ENCODE data around the gene MACROH2A1. TPM values are rescaled to one million over a fixed set of nuclear protein-coding genes. Genes with fewer than 3 reads are reported as not detected.

The MACROH2A1 gene
- total and polyA plus RNA-seq, 10 of the 15 experiments (the other 5 are each of a cell fraction or from before 2014, with no cell fraction given): 45.7 to 230 (median 196) TPM

GRCh38 chr5:135382106-135382790 lies 16.8 kb downstream of the MACROH2A1 start:
- H3K9me3 ChIP-seq (replicated peaks; ENCODE audit: control insufficient read depth, insufficient read depth, low read length): no peaks in the 10 kb centered on the region
- 91% methylated on average over 3 of the region's 3 CpGs for WGBS (ENCODE audit: insufficient coverage, insufficient replicate concordance, low lambda C conversion rate, missing lambda C conversion rate)
- no peaks in the 10 kb centered on the region; the same call in 1 of the 2 replicates for H3K79me2 ChIP-seq (ENCODE audit: control insufficient read depth, insufficient read depth, low read length)
- in situ Hi-C loops (cut with MboI): no loop called here
- no peak overlapping the region for H3K4me2 ChIP-seq (ENCODE audit: control insufficient read depth, insufficient read depth)
- H3K9ac ChIP-seq (ENCODE audit: control insufficient read depth, insufficient read depth, low read length): no peak overlapping the region
- H4K20me1 ChIP-seq (ENCODE audit: control insufficient read depth, insufficient read depth): no peaks in the 10 kb centered on the region; the same call in none of the 2 replicates
- POLR2A ChIA-PET: no interaction called here
- no peaks in the 10 kb centered on the region for H3K27me3 ChIP-seq (replicated peaks in 1 of 2; ENCODE audit: control insufficient read depth in 2 of 2, insufficient read depth in 2 of 2, low read length in 1 of 2)
- DNase-seq (ENCODE audit: low read depth, low spot score): no peak
- no peak overlapping the region for H2AFZ ChIP-seq (ENCODE audit: control insufficient read depth, low read depth, low read length)
- BruUV-seq (replicated peaks): no TSS peak
- SMC1A ChIA-PET (ENCODE audit: uncharacterized antibody, unreplicated experiment): interaction anchor here (1.3 kb wide), 1 partner anchor 22 kb away, joined by 4 read pairs; no protein-coding TSS in a partner anchor
- no peak for ATAC-seq
- peaks cover 12% of the 10 kb centered on the region for H3K4me1 ChIP-seq (ENCODE audit: control insufficient read depth, insufficient read depth, low read length)
- no peak overlapping the region for H3K27ac ChIP-seq (ENCODE audit: control insufficient read depth, insufficient read depth)
- no peak overlapping the region for H3K4me3 ChIP-seq
- intact Hi-C loops (cut with micrococcal nuclease; ENCODE audit: unreplicated experiment): no loop called here
- CTCF ChIA-PET: interaction anchor here (1.5 kb wide), 1 partner anchor 43 kb away, joined by 3 read pairs; no protein-coding TSS in a partner anchor
- FAIRE-seq: no peak
- peaks cover 45 to 69% of the 10 kb centered on the region in 2 experiments for H3K36me3 ChIP-seq (ENCODE audit: control insufficient read depth in 2 of 2, insufficient read depth in 2 of 2, low read length in 1 of 2)
- RAD21 ChIA-PET (ENCODE audit: unreplicated experiment): no interaction called here
- no peak for TF ChIP-seq MLLT1 (IDR thresholded peaks at IDR 0.05)
- TF ChIP-seq IRF4 (IDR thresholded peaks at IDR 0.05; ENCODE audit: low read depth, low read length): no peak
- no peak for TF ChIP-seq NR2C2 (IDR thresholded peaks at IDR 0.05; ENCODE audit: borderline replicate concordance, control insufficient read depth, insufficient read length, low read depth)
- TF ChIP-seq ZBTB40 (IDR thresholded peaks at IDR 0.05; ENCODE audit: borderline replicate concordance): no peak
- no peak for TF ChIP-seq DPF2 (IDR thresholded peaks at IDR 0.05)
- no peak for TF ChIP-seq HSF1 (IDR thresholded peaks at IDR 0.05; ENCODE audit: low read depth, low read length)
- TF ChIP-seq SRF (IDR thresholded peaks at IDR 0.05; ENCODE audit: low read depth in 2 of 2, low read length in 2 of 2): no peak
- no peak for TF ChIP-seq NFYB (IDR thresholded peaks at IDR 0.05; ENCODE audit: insufficient read depth, low read depth, low read length)
- no peak for TF ChIP-seq ETV6 (conservative IDR thresholded peaks at IDR 0.05 in 1 of 2, IDR thresholded peaks at IDR 0.05 in 1 of 2; ENCODE audit: borderline replicate concordance in 1 of 2, low read depth in 1 of 2)
- no peak for TF ChIP-seq NBN (IDR thresholded peaks at IDR 0.05)
- no peak for TF ChIP-seq ZSCAN29 (IDR thresholded peaks at IDR 0.05)
- TF ChIP-seq IRF3 (IDR thresholded peaks at IDR 0.05): no peak
- TF ChIP-seq CBX5 (IDR thresholded peaks at IDR 0.05; ENCODE audit: low read depth): no peak
